IPS-NIHi7 (cell line): ENCODE results near the gene CHIA.
"Not testable (repeated sequence)": the region's sequence is repeated elsewhere in the genome, so short reads cannot be mapped to it uniquely, and the experiment has no call there.

Source experiments
- DNase-seq: peaks from one replicate; pipeline ENCODE4 v3.0.0; 2012; ENCODE audit warnings: mixed read lengths; ENCODE audit errors: extremely low spot score

Gene CHIA

GRCh38 chr1:111285879-111286278 lies 4.8 kb upstream of the CHIA start:
- DNase-seq = no peak

DNA sequence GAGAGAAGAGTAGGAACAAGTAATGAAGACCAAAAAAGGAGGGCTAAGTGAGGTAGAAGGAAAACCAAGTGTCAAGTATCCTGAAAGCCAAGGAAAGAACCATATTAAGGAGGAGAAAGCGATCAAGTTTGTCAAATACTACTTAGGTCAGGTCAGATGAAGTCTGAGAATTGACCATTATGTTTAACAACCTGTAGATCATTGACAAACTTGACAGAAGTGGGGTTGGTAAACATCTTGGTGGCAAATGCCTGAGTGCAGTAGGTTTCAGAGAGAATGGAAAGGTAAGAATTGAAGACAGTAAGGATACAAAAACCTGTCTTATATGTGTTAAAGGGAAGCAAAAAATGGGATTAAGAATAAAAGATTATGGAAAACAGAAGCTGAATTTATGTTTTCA lies 3.7 kb upstream of the CHIA start:
- DNase-seq = no peak

DNA sequence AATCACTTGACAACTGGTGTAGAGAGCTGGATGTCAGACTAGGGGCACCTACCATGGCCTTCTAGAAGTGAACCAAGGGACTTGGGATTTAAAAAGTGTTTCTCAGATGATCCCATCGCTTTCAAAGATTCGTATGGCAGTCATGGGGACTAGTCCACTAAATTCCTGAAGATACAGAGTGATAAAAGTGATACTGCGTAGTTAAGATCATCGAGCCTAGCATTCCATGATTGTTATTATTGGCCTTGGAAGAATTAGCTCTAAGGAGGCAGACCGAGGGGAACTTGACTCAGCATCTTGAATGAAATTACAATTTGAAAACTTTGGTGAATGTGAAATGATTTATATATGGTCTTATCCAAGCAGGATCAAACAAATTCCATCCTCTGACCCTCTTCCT lies 1.3 kb upstream of the CHIA start:
- no peak for DNase-seq

DNA sequence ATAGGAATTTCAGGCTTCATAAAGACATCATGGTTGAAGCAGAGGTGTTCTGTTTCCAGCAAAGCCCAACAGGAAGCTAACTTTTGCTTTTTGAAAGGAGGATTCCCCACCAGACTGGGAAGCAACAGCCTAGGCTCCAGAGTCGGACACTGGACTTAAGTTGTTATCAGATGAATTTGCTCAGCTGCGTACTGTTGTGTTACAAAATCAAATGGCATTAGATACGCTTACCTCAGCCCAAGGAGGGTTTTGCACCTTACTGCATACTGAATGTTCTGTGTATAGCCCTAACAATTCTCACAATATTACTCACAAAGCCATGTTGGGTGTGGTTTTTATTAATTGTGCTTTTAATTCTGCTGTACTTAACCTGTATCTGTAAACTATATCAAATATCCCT lies 547 bp upstream of the CHIA start:
- no peak for DNase-seq

GRCh38 chr1:111294390-111294789 lies 3.7 kb downstream of the CHIA start:
- no peak for DNase-seq

- no peak for DNase-seq
Observed at GRCh38 chr1:111302374-111302773, 11.7 kb downstream of the CHIA start.

GRCh38 chr1:111309690-111310089 lies 19.0 kb downstream of the CHIA start:
- no peak for DNase-seq

DNA sequence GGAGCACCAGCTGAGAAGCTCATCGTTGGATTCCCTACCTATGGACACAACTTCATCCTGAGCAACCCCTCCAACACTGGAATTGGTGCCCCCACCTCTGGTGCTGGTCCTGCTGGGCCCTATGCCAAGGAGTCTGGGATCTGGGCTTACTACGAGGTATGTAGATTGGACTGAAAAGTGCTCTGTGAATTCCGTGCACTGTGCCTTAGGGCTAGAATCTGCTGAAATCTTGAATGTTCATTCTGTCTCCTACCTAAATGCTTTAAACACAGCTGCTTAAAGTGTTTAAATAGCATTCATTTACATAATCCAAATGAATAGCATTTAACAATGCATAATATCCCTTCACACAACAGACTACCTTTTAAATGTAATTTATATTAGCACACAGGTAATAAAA lies 27.9 kb downstream of the CHIA start:
- no peak for DNase-seq

- no peak for DNase-seq
Observed at GRCh38 chr1:111320066-111320879, 29.6 kb downstream of the CHIA start.

DNA sequence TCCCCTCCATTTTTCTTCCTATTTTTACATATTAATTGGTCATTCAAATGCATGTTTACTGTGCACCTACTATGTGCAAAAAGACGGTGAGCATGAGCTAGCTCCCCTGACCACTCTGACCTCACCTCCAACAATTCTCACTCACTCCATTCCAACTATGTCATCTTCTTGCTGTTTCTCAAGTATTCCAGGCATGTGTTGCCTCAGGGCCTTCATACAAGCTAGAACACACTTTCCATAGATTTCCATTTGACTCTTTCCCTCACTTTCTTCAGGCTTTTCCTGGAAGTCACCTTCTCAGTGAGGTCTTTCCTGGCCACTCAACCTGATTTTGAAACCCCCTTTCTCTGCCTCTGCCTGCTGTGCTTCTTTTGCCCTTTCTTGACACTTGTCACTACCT lies 32.6 kb downstream of the CHIA start:
- no peak for DNase-seq

DNA sequence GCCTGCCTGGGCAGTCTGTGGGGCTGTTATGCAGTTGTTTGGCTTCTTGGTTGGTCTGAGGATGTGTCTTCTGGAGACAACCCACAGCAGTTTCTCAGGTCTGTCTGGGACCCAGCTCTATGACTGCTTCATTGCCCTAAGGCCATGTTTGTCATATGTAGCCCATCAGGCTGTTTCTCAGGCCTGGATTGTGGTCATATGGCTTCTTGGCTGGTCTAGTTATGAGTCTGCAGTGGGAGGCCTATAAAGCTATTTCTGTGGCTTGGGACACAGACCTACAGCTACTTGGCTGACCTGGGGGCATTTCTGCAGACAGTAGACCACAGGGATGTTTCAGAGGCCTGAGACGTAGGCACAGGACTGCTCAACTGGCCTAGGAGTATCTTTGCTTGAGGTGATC lies 41.5 kb downstream of the CHIA start:
- no peak for DNase-seq

DNA sequence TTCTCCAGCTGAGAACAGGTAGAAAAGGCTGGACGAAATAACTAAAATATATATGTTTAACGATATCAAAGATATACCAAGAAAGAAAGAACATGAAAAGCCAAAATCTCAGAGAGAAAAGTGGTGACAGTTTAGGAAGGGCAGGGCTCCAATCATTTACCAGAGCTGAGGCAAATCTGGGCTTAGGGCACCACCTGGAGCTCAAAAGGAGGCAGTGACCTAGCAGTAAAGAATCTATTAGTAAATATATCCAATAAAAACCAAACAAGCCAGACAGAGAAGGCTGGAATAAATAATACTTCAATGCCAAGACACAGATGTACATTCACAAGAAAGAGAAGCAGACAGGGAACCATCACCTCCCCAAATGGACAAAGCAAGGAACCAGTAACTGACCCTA lies 43.5 kb downstream of the CHIA start:
- peak; percentile 69 for DNase-seq

GRCh38 chr1:111335214-111335877 lies 44.7 kb downstream of the CHIA start:
- DNase-seq = not testable (repeated sequence)

GRCh38 chr1:111338849-111339248 lies 48.2 kb downstream of the CHIA start:
- DNase-seq = not testable (repeated sequence)

GRCh38 chr1:111346089-111346885 lies 55.6 kb downstream of the CHIA start:
- DNase-seq = peak; percentile 97

GRCh38 chr1:111347026-111347425 lies 56.4 kb downstream of the CHIA start:
- DNase-seq = no peak

DNA sequence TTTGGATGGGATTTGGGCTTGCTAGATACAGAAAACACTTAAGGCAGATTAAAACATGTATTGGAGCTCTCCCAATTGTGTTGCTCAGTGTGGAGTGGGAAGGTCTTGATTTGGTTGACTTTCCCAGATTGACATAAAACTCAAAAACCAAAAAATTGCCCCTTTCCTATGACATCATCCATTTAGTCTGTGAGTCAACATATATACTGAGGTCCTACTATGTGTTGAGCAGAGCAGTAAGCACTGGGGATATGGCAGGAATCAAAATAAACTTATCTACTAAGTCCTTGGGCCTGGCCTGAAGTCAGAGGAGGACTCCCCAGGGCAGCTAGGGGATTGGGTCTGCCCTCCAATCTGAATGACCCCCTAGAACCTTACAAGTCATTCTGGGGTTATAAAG lies 61.0 kb downstream of the CHIA start:
- DNase-seq = no peak

DNA sequence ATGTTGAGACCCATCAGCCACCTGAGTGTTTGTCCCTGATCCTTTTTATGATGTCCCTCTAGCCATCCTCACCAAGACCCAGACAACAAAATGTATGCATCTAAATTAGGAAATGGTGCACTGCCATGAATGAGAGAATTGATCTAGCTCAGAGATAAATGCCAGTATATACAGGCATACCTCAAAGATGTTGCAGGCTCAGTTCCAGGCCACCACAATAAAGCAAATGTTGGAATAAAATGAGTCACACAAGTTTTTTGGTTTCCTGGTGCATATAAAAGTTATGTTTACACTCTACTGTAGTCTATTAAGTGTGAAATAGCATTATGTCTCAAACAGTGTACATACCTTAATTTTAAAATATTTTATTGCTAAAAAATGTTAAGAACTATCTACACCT lies 63.9 kb downstream of the CHIA start:
- DNase-seq = no peak

- DNase-seq = no peak
Observed at GRCh38 chr1:111358964-111359363, 68.3 kb downstream of the CHIA start.

GRCh38 chr1:111359376-111359775 lies 68.7 kb downstream of the CHIA start:
- no peak for DNase-seq

- DNase-seq = not testable (repeated sequence)
Observed at GRCh38 chr1:111360257-111360656, 69.6 kb downstream of the CHIA start.

- DNase-seq = no peak
Observed at GRCh38 chr1:111361761-111362160, 71.1 kb downstream of the CHIA start.

DNA sequence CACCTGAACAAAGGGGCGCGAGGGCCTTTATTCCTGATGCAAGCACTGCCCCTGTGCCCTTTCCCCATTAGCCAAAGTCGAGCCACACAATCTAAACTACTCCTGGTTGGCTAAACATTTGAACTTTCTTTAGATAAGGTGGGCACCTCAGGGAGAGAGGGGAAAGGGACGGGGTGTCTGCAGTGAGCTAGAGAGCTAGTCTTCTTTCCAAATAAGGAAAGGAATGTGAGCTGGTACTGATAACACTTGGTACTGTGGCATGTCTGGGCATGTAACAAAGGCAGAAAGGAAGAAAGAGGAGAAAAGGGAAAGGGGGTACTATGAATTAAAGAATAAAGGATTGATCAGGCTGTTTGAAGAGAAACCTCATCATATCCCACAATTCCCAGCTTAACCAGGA lies 74.0 kb downstream of the CHIA start:
- DNase-seq = no peak
